NCI-H2227 (cell line): Measurements from ENCODE around the gene ST3GAL6.

Experiments
- DNase-seq: peaks from one replicate; lab custom pipeline; 2025; ENCODE audit not compliant: unreplicated experiment; lab: John Stamatoyannopoulos, UW

ST3GAL6 gene

DNA sequence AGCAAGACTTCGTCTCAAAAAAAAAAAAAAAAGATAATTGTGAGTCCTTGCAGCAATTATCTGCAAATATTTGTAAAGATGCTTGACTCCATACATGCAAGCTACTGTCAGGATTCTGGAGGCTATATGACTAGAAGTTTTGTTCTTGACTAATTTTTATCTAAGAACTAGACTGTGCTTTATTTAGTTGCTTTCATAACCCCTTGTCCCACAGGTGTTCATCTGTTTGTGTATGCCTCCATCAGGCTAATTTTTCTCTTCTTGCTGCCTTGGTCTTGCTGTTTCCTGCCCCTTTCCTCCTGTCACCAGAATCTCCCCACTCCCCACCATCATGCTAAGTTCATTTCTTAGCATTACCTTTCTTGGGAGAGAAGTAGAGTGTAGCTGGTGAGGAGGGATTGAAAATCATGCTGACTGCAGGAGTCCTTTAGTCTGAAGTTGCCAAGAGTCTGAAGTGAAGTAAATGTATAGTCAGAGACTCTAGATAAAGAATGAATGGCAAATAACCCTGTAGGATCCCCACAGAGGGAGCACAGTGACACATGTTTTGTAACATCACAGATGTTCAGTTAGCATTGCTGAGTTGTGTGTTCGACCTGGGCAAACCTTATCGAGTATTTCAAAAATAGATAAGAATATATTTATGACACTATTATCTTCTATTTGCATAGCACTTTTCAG is 12.5 kb downstream of the ST3GAL6 start:
- DNase-seq = no peak

DNA sequence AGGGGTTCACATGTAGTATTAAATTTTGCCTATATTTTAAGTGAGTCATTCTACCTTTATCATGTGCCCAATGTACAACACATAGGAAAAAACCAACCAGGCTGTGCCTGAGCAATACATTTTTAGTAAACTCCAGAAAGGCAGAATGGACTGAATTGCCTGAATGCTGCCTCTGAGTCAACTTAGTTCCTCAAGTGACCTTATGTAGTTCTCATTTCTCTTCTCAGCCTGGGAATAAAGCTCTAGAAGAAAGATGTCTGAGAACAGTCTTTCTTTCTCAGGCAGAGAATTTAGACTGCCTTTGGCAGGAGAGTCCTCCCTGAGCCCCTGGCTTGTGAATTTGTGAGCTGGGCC is 13.0 kb downstream of the ST3GAL6 start:
- DNase-seq = no peak

DNA sequence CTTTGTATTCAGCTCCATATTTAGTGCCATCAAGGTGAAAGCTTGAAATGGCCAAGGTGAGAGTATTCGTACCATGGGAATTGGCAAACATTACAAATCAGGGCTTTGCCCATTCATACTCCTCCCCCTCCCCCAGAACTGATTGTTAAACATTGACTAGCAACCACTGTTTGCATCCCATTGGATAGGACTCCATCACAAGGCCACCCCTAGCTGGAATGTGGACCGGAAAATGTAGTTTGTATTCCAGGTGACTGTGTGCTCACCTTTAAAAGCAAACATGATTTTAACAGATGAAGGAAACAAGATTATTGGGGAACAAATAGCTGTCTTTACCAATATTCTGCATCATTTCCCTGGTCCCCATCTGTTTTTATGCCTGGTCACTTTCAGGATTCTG is 14.1 kb downstream of the ST3GAL6 start:
- DNase-seq = no peak

DNA sequence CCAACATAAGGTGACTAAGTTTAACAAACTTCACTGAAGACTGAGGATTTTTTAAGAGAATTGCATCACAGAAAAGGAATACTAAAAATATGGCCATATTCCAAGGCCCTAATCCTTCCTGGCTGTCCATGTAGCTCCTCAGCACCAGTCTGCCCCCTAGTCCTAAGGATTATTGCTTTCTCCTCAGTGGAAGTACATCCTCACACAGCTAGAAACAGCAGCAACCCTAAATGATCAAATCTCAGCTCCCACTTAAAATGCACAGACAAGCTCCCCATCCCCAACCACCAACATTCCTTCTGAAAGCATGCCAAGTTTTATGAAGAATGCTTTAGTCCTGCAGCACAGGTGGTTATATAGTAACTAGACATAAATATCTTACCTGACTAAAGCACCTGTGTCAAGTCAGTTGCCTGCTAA is 14.7 kb downstream of the ST3GAL6 start:
- no peak for DNase-seq

DNA sequence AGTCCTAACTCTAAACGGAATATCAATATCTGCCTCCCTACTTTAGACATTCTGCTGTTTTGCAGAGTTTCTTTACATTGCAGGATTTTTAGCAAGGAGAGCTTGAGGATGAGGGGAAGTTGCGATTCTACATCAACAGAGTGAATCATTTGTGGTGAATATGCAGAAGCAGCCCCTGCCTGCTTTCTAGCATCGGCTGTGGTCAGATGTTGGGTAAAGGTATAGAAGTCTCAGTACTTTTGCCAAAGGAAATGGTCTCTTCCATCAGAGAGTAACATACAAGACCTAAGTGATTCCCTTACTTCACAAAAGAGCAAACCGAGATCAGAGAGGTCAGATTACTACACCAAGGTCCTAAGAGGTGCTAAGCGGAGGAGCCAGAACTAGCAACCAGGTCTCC is 15.2 kb downstream of the ST3GAL6 start:
- DNase-seq = no peak

DNA sequence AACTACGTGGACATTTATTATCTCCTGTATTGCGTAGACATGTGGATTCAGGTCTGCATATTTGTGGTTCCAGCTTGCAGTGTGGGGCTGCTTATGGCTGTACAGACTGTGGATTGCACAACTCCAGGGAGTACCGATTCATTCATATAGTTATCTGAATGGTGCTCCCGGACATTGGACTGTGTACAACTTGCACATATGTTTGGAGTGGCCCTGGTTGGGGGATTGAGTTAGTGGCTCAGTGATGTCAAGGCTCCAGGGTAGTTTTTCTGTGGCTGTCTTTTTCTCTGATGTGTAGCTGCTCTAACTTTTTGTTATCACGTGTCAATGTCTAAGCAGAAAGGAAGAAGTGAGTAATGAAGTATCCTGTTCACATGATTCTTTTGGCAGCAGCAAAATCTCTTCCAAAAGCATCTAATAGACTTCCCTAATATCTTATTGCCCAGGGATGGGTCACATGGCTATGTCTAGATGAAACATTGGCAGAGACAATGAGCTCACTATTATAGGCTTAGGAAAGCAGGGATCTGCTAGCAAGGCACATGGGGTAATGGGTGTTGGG is 15.8 kb downstream of the ST3GAL6 start:
- DNase-seq = no peak

DNA sequence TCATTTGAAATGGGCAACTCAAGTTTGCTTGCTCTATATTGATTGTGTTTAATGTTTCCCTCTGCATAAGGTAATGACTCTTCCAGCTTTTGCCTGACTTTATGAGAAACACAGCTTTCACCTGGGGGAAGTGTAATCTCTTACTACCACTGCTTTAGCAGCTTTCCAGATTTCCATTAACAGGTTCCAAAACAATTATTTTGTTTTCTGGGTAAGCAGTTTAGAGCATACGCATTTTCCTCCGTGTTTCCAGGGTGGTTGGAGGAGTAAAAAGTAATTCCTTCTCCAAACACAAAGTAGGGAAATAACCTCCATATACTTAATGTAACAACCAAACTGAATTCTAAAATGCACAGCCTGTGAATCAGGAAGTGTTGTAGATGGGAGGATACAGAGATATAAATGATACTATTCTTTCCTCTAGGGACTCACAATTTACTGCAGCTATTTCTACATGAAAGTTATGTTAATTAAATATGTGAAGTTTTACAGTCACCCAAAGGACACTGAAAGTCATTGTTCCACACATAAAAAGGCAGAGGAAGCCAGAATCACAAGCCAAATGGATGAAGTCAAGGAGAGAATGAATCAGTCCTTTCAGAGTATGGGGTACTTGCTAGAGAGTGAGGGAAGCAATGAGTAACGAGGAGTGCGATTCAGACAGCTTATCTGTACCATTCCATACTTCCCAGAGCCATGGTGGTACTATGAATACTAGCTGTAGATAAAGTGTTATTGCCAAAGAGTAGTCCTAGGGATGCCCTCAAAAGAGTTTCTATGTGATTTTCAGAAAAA is 16.6 kb downstream of the ST3GAL6 start:
- no peak for DNase-seq

DNA sequence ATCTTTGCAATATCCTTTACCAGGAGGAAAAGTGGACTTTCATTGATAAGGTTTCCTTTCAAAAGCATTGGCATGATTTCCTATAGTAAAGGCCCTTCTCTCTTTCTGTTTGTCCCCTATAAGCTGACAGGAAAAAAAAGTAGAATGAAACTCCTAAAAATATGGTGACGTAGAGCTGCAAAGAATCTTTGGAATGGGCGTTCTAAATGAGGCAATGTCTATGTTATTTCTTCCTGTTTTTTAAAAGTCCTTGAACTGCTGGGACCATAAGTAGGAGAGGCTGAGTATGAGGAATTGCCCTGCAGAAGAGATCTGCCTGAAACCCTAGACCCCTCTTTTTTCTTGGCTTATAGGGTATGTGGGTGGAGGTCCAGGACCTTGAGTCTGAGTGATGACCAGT is 17.2 kb downstream of the ST3GAL6 start:
- no peak for DNase-seq

DNA sequence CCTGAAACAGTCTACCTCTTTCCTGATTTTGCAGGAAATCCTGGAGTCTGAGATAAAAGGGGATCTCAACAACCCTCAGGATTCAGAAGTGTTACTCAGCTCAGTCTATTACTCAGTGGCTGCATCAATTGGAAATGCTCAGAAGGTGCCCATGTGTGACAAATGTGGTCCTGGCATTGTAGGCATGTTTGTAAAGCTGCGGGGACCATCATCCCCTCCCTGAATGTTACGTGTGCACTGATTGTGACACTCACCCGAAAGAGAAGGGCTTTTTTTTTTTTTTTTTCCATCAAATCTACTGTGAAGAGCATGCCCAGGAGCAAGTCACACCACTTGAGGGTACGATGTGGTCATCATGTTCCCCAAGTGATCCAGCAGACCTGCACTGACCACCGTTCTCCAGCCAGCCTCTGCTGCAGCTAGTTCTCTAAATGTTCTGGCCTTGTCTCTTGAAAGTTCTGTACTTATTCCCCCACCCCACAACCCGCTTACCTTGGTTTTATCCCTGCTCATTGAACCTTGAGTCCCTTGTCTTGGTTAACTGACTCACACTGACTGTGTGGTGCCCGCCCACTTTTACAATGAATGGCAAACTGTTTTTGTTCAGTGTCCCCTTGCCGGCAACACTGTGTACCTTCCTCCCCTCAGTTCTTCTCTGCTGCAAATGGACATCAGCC is 19.8 kb downstream of the ST3GAL6 start:
- DNase-seq = no peak

DNA sequence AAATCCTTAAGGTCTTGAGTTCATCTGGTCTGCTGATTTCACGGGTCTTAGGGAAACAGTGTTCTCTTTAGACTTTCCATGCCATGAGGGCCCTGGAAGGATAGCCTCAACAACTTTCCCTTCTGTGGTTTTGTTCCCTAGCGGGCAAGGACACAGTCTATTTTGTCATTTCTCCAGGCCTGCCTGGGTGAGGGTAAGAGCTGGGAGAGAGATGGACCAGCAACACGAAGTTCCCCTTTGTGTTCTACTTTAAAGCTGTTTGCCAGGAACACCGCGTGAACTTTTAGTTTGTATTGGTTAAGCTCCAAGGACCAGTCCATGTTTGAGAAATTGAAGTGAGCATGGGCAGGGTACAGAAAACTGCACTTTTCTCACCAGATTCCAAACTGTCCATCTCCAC is 20.9 kb downstream of the ST3GAL6 start:
- DNase-seq = no peak

DNA sequence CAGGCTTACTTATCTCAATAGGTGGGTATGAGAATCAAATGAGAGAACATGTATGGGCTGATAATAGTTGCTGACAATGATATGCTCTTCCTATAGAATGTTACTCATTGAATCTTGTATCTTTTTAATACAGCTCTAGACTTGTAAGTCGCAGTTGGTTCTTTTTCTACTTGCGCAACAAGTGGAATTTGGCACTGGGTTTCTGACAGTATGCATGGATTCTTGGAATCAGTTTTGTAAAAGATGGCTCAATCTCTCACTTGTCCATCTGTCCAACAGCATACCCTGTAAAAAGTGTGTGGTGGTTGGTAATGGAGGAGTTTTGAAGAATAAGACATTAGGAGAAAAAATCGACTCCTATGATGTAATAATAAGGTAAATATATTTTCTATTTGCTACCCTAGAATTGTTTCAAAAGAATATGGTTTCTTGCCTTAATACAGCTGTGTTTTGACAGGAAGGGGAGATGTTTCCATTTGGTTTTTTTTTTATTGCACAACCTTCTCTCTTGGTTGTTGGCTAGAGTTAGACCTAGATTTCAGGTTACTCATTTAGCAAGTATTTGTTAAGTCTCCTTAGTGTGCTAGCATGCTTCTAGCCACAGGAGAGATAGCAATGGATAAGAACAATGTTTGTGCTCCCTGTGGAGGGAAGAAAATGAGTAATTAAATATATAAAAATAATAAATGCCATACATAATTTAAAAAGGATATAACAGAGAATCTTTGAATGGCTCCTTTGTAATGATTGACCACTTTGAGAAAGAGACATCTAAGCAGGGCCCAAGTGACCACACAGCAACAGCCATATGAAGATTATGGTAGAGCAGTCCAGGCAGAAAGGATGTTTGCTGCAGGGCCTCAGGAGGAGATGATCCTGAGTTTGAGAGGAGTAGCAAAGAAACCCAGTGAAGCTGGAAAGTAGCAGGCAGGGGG is 21.8 kb downstream of the ST3GAL6 start:
- no peak for DNase-seq

DNA sequence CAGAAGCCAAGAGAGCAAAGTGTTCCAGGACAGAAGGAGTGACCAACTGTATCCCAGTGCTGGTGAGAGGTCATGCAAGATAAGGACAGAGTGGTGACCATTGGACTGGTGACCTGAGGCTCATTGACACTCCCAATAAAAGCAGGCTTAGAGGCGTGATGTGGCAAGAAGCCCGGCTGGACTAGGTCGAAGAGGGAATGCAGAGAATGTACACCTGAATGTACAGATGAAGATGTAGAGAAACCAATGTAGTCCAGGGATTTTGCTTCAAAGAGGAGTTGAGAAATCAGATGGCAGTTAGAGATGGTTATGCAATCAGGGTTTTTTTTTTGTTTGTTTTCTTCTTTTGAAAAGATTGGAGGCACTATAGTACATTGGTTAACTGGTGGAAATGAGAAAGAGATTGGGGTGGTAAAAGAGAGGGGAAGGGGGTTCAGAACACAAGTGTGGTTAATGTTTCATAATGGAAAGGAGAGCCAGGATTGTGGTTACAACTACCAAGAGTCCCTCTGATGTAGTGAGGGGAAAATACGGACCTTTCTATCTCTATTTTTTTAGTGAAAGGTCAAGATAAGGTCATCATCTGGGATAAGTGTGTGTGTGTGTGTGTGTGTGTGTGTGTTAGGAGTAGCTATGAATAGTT is 23.3 kb downstream of the ST3GAL6 start:
- DNase-seq = no peak

DNA sequence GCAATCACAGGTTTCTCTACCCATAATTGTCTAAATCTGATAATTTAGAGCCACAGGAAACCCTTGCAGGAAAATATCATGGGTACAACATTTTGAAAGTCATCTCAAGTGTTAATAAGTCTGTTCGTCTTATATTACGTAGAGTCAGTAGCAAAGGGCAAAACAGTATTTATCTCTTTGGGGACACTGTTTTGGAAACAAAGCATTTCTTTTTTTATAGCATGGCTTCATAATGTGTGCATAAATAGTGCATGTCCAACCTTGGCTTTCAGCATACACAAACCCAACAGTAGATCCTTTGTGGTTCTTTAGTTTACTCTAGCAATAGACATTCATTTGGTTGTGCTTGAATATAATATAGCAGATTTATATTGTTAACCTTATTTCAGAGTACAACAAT is 24.0 kb downstream of the ST3GAL6 start:
- no peak for DNase-seq

DNA sequence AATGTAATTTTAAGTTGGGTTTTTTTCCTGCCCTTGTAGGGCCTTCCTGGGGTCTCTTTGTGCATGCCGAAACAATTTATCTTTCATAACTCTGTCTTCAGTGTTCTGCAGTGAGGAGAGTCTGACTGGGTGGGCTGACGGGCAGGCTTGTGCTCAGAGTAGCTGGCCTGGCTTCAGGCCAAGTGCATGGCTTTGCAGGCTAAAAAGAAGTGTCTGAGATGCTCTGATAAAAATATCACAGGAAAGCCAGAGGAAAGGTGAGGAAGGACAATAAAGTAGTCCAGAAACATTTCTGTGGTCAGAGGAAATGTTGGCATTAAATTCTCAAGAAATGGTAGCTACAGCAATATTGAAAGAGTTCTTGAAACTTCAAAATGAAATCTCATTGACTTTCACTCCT is 25.5 kb downstream of the ST3GAL6 start:
- no peak for DNase-seq

DNA sequence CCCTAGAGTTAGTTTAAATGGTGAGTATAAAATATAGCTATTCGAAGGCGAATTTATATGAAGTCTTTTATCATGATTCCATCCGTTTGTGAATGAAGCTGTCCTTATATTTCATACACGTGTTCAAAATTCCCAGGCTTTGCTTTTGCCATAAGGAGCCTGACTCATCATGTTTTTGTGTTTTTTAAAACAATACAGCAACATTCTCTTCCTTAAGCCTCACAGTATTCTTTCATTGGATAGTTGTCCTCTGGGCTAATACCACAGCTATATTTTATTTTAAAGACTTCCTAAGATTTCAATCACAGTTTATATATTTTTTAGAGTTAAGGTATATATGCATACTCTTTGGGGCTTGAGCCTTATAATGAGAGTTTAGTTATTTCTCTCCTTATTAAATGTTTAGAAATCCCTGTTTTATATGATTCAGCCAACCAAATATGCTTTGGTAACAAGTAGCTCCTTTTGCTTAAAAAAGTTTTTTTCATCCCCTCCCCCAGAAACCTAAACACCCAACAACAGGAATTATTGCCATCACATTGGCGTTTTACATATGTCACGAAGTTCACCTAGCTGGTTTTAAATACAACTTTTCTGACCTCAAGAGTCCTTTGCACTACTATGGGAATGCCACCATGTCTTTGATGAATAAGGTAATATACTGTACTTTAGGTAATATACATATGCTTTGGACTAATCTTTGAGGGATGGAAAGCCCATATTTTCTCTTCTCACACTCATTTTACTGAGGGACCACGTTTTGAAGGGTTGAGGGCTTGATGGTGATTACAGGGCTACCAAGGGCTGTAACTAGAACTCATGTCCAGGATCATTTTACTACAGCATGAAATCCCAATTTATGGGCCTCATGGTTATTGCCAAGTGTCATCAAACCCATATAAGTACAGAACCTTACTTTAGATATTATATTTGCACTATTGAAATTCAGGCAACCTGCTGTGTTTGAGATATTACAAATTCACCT is 28.5 kb downstream of the ST3GAL6 start:
- DNase-seq = no peak

DNA sequence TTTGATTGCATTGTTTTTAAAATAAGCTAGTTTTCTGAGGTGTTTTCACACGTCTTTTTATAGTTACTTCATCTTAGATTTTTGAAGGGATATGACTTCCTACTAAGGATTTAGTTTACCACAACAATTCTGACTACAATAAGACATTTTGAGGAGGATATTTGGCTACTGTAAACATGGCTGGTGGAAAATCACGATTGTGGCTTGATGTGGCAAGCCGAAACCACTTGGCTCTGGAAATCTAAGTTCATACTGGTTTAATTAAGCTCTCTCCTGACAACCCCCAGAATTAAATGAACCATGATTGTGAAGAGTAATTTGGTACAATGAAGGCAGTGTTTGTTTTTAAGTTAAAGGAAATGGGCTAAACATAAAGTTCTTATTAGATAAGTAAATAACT is 30.8 kb downstream of the ST3GAL6 start:
- no peak for DNase-seq

DNA sequence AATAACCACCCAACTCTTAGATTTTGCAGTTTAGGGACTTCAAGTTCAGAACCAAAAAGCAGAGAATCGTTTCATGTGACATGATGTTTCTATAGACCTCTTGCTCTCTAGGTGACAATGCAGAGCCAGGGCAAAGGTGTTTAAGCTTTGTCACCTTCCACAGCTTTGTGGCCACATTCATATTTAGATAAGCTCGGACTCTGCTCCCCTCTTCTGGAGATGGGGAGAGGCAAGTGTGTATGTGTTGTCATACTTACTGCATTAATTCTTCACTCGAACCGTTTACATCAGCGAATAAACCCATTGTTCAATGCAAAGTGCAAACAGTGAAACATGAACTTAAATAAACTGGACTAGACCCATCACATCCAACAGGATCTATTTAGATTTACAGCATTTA is 33.2 kb downstream of the ST3GAL6 start:
- DNase-seq = no peak

DNA sequence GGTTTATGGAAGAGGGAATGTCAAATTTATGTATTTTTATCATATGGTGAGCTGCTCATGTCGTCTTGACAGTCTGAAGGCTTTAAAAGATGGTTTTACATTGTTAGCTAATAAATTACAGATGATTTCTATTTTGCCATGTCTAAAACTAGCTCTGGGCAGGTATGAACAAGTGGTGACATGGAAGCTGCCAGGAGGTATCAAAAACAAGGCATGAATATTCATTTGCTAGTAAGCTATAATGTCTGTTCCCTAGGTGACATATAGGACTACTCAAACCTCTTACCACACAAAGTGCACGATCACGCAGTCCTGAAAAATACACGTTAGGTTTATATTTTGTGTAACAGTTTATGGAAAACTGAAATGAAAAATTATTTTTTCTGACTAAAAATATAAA is 34.8 kb downstream of the ST3GAL6 start:
- no peak for DNase-seq

DNA sequence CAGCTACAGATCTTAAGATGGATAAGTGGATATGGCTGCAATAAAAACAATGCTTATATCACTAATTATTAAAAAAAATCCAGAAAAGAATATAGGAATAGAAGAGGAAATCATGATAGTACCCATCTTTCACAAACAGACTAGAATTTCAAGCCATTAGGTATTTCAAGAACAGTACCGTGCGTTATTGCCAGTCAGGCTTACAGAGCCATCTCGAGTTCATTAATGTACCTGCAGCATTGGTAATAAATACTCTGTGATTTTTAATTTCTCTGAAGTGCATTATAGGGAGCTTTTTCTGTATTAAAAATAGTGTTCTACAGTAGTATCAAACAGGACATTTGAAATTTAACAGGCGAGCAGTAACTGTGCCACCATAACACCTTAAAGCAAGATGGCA is 35.7 kb downstream of the ST3GAL6 start:
- no peak for DNase-seq
